Trophoblast cell (in vitro differentiated cells and primary cell): Measurements from ENCODE around the gene FUOM.

Experiments
- DNase-seq, 2 donors: peaks; one replicate each; pipeline ENCODE4 v3.0.0-alpha.2; 2016
- H2AFZ ChIP-seq: 2 replicates; pipeline ENCODE4 v1.6.1; 2013; ENCODE audit warnings: low read length, moderate library complexity, mild to moderate bottlenecking; ENCODE audit not compliant: insufficient read depth, poor library complexity
- H2AK5ac ChIP-seq: 2 replicates; pipeline ENCODE4 v1.6.1; 2013; ENCODE audit warnings: mild to moderate bottlenecking, low read length
- H2BK120ac ChIP-seq: 2 replicates; pipeline ENCODE4 v1.6.1; 2013; ENCODE audit warnings: low read length, mild to moderate bottlenecking, moderate library complexity; ENCODE audit not compliant: insufficient read depth, poor library complexity
- H2BK12ac ChIP-seq: 2 replicates; pipeline ENCODE4 v1.6.1; 2013; ENCODE audit warnings: mild to moderate bottlenecking, low read length, moderate library complexity
- H2BK5ac ChIP-seq: 2 replicates; pipeline ENCODE4 v1.6.1; 2013; ENCODE audit warnings: low read length, low read depth, moderate library complexity, mild to moderate bottlenecking; ENCODE audit not compliant: poor library complexity
- H3K14ac ChIP-seq: 2 replicates; pipeline ENCODE4 v1.6.1; 2013; ENCODE audit warnings: mild to moderate bottlenecking, low read length
- H3K18ac ChIP-seq: 2 replicates; pipeline ENCODE4 v1.6.1; 2013; ENCODE audit warnings: mild to moderate bottlenecking, low read length
- H3K23ac ChIP-seq: 2 replicates; pipeline ENCODE4 v1.6.1; 2013; ENCODE audit warnings: low read length
- H3K27ac ChIP-seq: 2 replicates; pipeline ENCODE4 v1.5.1; 2013; ENCODE audit warnings: low read depth, mild to moderate bottlenecking, inconsistent platforms, low read length, moderate library complexity
- H3K27me3 ChIP-seq: 2 replicates; pipeline ENCODE4 v1.6.1; 2013; ENCODE audit warnings: inconsistent platforms, mild to moderate bottlenecking, low read length, moderate library complexity; ENCODE audit not compliant: insufficient read depth
- H3K36me3 ChIP-seq, 2 experiments: 1 replicate in 1 of 2; 2 replicates in 1 of 2; pipeline ENCODE4 v1.6.1; 2013; ENCODE audit warnings: low read length in 2 of 2, mild to moderate bottlenecking in 2 of 2, moderate library complexity in 1 of 2; ENCODE audit not compliant: insufficient read depth in 2 of 2, control insufficient read depth in 1 of 2
- H3K4ac ChIP-seq: 2 replicates; pipeline ENCODE4 v1.6.1; 2013; ENCODE audit warnings: low read depth, mild to moderate bottlenecking, low read length, moderate library complexity
- H3K4me1 ChIP-seq, 2 experiments: 1 replicate in 1 of 2; 2 replicates in 1 of 2; pipeline ENCODE4 v1.6.1; 2013; ENCODE audit warnings: low read length in 2 of 2, mild to moderate bottlenecking in 2 of 2, moderate library complexity in 1 of 2; ENCODE audit not compliant: insufficient read depth in 2 of 2, control insufficient read depth in 1 of 2
- H3K4me2 ChIP-seq: 2 replicates; pipeline ENCODE4 v1.6.1; 2013; ENCODE audit warnings: inconsistent platforms, mild to moderate bottlenecking, low read length, moderate library complexity
- H3K4me3 ChIP-seq: 2 replicates; pipeline ENCODE4 v1.5.1; 2013; ENCODE audit warnings: mild to moderate bottlenecking, low read depth, low read length, inconsistent platforms
- H3K79me1 ChIP-seq: one replicate; pipeline ENCODE4 v1.6.1; 2013; ENCODE audit warnings: low read length
- H3K79me2 ChIP-seq: 2 replicates; pipeline ENCODE4 v1.6.1; 2013; ENCODE audit warnings: low read length, mild to moderate bottlenecking; ENCODE audit not compliant: control insufficient read depth, insufficient read depth, poor library complexity
- H3K9ac ChIP-seq: 2 replicates; pipeline ENCODE4 v1.6.1; 2013; ENCODE audit warnings: mild to moderate bottlenecking, low read length
- H3K9me3 ChIP-seq: 2 replicates; pipeline ENCODE4 v1.6.1; 2013; ENCODE audit warnings: low read depth, mild to moderate bottlenecking, control low read depth, inconsistent platforms, low read length; ENCODE audit not compliant: insufficient read depth
- H4K12ac ChIP-seq: 2 replicates; pipeline ENCODE4 v1.6.1; 2013; ENCODE audit warnings: low read depth, mild to moderate bottlenecking, low read length, moderate library complexity
- H4K8ac ChIP-seq: 2 replicates; pipeline ENCODE4 v1.6.1; 2013; ENCODE audit warnings: low read depth, mild to moderate bottlenecking, low read length, moderate library complexity
- H4K91ac ChIP-seq: one replicate; pipeline ENCODE4 v1.6.1; 2013; ENCODE audit warnings: low read depth, mild to moderate bottlenecking, low read length, moderate library complexity
- WGBS: extraction: QIAGEN DNeasy Blood & Tissue Kit; methylation state at CpG from one replicate; pipeline ENCODE4 v1.1.7; 2013; ENCODE audit warnings: missing lambda C conversion rate; ENCODE audit not compliant: insufficient read length, insufficient coverage; ENCODE audit errors: extremely low coverage; 5-methylcytosine and 5-hydroxymethylcytosine counted together

FUOM gene

DNA sequence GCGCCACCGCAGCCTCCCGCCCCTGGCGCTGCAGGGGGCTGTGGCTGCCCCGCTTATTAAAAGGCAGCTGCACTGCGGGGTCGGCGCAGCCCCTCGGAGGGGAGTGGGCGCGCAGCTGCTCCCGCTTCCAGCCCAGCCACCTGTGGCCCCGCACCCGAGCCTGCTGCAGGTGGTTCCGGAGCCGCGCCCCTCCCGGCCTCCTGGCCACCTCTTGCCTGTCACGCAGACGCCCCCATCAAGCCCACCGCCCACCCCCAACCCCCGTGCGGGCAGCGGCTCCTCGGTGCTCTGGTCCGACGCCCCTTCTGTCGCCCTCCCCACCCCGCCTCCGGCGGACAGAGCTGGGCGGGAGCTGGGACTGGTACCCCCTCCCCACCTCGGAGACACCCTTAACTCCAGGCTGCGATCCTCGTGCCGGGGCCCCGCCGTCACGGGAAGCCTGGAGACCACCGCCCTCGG lies 21.7 kb downstream of the FUOM start:
- Histone ChIP-seq H3K23ac (no peak overlapping the region), H3K4ac (no peak overlapping the region), H3K79me1 (no peaks in the 10 kb centered on the region), H3K4me1 (peaks cover 0 to 3% of the 10 kb centered on the region in 2 experiments), H3K14ac (no peak overlapping the region), H2BK12ac (no peak overlapping the region), H3K4me2 (no peak overlapping the region), H3K9ac (no peak overlapping the region), H4K8ac (no peak overlapping the region), H3K27ac (no peak overlapping the region), H3K18ac (no peak overlapping the region), H2AFZ (no peak overlapping the region), H2BK5ac (no peak overlapping the region), H4K91ac (no peak overlapping the region), H3K36me3 (no peaks in the 10 kb centered on the region), H2BK120ac (no peak overlapping the region), H4K12ac (no peak overlapping the region), H3K4me3 (no peak overlapping the region), H3K27me3 (peaks cover 45% of the 10 kb centered on the region), H2AK5ac (no peak overlapping the region), H3K9me3 (peaks cover 42% of the 10 kb centered on the region), H3K79me2 (no peaks in the 10 kb centered on the region)
- WGBS: no CpG with 5 or more reads among the region's 41 CpGs
- no peak for DNase-seq

DNA sequence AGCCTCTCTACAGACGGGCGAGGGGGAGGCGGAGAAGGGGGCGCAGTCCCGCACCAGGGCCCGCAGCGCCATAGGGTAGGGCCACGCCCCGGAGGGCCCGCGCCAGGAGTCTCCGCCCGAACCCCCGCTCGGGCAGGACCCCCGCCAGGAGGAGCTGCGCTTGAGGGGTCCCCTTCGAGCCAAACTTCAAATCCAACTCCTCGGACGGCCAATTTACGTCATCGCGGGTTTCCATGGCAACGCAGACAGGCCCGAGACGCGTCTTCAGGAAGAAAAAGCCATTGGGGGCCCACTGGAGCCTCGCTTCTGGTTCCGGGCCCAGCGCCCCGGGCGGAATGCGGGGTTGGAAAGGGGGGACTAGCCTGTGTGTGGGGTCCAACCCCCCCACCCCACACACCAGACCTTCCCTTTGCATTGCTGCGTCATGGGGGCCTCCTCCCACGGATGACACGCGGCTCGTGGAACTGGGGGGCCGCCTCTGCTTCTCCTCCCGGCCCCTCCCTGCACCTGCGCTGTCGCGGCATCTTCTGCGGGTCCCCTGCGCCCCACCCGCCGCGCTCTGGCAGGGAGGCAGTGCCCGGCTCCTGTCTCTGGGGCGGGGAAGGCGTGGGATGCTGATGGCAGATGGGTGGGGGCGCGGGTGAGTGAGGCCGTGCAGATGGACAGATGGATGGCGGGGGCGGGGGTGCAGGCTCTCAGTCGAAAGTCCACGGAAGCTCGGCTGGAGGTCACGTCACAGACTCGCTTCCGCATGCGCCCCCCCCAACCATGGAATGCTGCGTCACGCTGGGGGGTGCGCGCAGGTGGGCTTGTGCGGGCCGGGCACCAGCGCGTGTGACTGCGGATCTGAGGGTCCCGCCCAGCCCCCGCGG lies 22.3 kb downstream of the FUOM start:
- H3K79me1 ChIP-seq: no peaks in the 10 kb centered on the region
- peaks cover 0 to 3% of the 10 kb centered on the region in 2 experiments for H3K4me1 ChIP-seq
- no peak overlapping the region for H2AK5ac ChIP-seq
- H2BK5ac ChIP-seq: no peak overlapping the region
- no peak overlapping the region for H3K4ac ChIP-seq
- H3K9ac ChIP-seq: no peak overlapping the region
- H3K14ac ChIP-seq: no peak overlapping the region
- no peak overlapping the region for H2AFZ ChIP-seq
- no peak overlapping the region for H3K27ac ChIP-seq
- H3K9me3 ChIP-seq: peaks cover 42% of the 10 kb centered on the region
- H3K4me3 ChIP-seq: no peak overlapping the region
- no peak overlapping the region for H4K91ac ChIP-seq
- no peak overlapping the region for H4K8ac ChIP-seq
- H4K12ac ChIP-seq: no peak overlapping the region
- WGBS: no CpG with 5 or more reads among the region's 75 CpGs
- H3K23ac ChIP-seq: no peak overlapping the region
- H3K18ac ChIP-seq: no peak overlapping the region
- H3K4me2 ChIP-seq: peak overlapping the region; percentile 27
- H2BK120ac ChIP-seq: no peak overlapping the region
- DNase-seq: peak in 1 of 2 donors; percentile 51
- H3K79me2 ChIP-seq: no peaks in the 10 kb centered on the region
- H3K36me3 ChIP-seq: no peaks in the 10 kb centered on the region
- H2BK12ac ChIP-seq: no peak overlapping the region
- peaks cover 45% of the 10 kb centered on the region for H3K27me3 ChIP-seq

DNA sequence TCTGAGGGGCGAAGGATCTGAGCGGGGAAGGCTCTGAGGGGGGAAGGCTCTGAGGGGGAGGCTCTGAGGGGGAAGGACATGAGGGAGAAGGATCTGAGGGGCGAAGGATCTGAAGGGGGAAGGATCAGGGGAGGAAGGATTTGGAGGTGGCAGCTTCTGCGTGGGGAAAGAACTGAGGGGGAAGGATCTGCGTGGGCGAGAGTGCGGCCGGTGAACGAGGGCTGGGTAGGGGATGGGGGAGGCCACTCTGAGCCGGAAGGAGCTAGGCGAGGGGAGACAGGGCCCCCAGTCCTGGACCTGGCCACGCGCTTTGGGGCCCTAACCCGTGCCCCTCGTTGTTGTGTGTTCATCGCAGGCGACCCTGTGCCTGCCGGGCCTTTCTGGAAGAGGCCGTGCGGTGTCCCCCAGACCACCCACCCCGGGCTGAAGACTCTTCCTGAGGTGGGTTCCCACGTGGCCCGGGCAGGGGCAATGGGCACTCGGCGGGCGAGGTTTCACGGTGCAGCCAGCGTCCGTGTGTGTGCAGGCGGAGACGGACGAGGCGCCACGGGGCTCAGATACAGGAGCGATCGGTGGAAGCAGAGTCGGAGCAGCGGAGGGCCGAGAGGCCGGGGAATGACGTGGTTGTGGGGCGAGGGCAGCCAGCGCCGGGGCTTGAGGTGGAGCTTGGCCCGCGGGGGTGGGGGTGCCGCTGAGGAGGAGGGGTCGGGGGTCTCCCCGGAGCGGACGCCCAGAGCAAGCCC lies 23.1 kb downstream of the FUOM start:
- no peak overlapping the region for H2BK5ac ChIP-seq
- H2BK120ac ChIP-seq: no peak overlapping the region
- H3K36me3 ChIP-seq: no peaks in the 10 kb centered on the region

DNA sequence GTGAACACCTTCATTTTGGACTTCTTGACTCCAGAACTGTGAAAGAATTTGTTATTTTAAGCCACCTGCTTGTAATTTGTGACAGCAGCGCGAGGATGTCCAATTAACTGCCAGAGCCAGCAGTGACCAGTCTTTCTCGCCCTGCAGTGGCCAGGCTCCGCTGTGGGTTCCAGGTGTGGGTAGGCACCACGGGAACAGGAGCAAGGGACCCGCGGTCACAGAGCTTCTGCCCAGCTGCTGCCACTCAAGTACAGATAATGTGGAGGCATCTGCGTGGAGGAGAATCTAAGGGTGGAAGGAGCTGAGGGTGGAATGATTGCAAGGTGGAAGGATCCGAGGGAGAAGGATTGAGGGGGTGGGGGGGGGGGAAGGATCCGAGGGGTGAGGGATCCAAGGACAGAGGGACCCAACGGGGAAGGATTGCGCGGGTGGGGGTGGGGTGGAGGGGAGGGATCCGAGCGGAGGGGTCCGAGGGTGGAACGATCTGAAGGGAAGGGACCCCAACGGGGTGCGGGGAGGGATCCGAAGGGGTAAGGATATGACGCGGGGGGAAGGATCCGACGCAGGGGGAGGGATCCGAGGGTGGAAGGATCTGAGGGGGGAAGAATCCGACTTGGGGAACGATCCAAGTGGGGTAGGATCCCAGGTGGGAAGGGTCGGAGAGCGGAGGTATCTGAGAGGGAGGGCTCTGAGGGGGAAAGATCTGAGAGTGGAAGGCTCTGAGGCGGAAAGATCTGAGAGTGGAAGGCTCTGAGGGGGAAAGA lies 24.7 kb downstream of the FUOM start:
- Histone ChIP-seq H3K14ac (no peak overlapping the region), H3K4me1 (peaks cover 0 to 3% of the 10 kb centered on the region in 2 experiments), H3K27ac (no peak overlapping the region), H2BK12ac (no peak overlapping the region), H2BK5ac (no peak overlapping the region), H2AK5ac (no peak overlapping the region), H4K91ac (no peak overlapping the region), H3K4ac (no peak overlapping the region), H2AFZ (no peak overlapping the region), H3K4me3 (no peak overlapping the region), H3K4me2 (no peak overlapping the region), H3K79me1 (no peaks in the 10 kb centered on the region), H3K23ac (no peak overlapping the region), H3K79me2 (no peaks in the 10 kb centered on the region), H4K8ac (no peak overlapping the region), H3K9ac (no peak overlapping the region), H3K27me3 (peaks cover 45% of the 10 kb centered on the region), H3K18ac (no peak overlapping the region), H2BK120ac (no peak overlapping the region), H4K12ac (no peak overlapping the region), H3K9me3 (peaks cover 29% of the 10 kb centered on the region), H3K36me3 (no peaks in the 10 kb centered on the region)
- no peak for DNase-seq
- WGBS: no CpG with 5 or more reads among the region's 30 CpGs

More for the DNA sequence above, 23.1 kb downstream of the FUOM start:
- WGBS: no CpG with 5 or more reads among the region's 51 CpGs
- Histone ChIP-seq H3K23ac (no peak overlapping the region), H3K18ac (no peak overlapping the region), H3K9me3 (peaks cover 42% of the 10 kb centered on the region), H2BK12ac (no peak overlapping the region), H2AK5ac (no peak overlapping the region), H4K12ac (no peak overlapping the region), H3K27ac (no peak overlapping the region), H4K8ac (no peak overlapping the region), H3K27me3 (peaks cover 45% of the 10 kb centered on the region), H2AFZ (peak overlapping the region; percentile 52), H3K79me1 (no peaks in the 10 kb centered on the region), H3K4me2 (peak overlapping the region; percentile 27), H3K4me3 (no peak overlapping the region), H3K4ac (no peak overlapping the region), H3K9ac (no peak overlapping the region), H3K4me1 (peaks cover 0 to 3% of the 10 kb centered on the region in 2 experiments), H3K79me2 (no peaks in the 10 kb centered on the region), H4K91ac (no peak overlapping the region), H3K14ac (no peak overlapping the region)
- DNase-seq: peak in 1 of 2 donors; percentile 38
